Measurements from ENCODE around the gene GSDMA. TPM values are rescaled to one million over a fixed set of nuclear protein-coding genes. Genes with fewer than 3 reads are reported as not detected.

GSDMA gene
- not detected in 2 replicates for total RNA-seq (2014; rRNA removed; shearing (Covaris generic))

- DNase-seq (ENCODE audit: low spot score): no peak
- in situ Hi-C loops (cut with HindIII; ENCODE audit: low sequenced_read_pairs): no loop called here
These were observed at the start of gene GSDMA for GRCh38 chr17:39962642-39963220. Gene GSDMA, plus strand, starts transcription at chr17:39963004. Its CDS starts 2,684 bp downstream, at chr17:39965688.

- no peak for DNase-seq (ENCODE audit: low spot score)
- in situ Hi-C loops (cut with HindIII; ENCODE audit: low sequenced_read_pairs): no loop called here
These were observed 48.8 kb upstream of the GSDMA start for GRCh38 chr17:39913989-39914388.

GRCh38 chr17:39915559-39915958, 47.2 kb upstream of the GSDMA start:
- in situ Hi-C loops (cut with HindIII; ENCODE audit: low sequenced_read_pairs): no loop called here
- no peak for DNase-seq (ENCODE audit: low spot score)

GRCh38 chr17:39916918-39917317, 45.9 kb upstream of the GSDMA start:
- in situ Hi-C loops (cut with HindIII; ENCODE audit: low sequenced_read_pairs): no loop called here

GRCh38 chr17:39919087-39919683, 43.6 kb upstream of the GSDMA start:
- in situ Hi-C loops (cut with HindIII; ENCODE audit: low sequenced_read_pairs): no loop called here
- DNase-seq (ENCODE audit: low spot score): no peak

More at GRCh38 chr17:39916918-39917317, 45.9 kb upstream of the GSDMA start:
- no peak for DNase-seq (ENCODE audit: low spot score)

- in situ Hi-C loops (cut with HindIII; ENCODE audit: low sequenced_read_pairs): no loop called here
- no peak for DNase-seq (ENCODE audit: low spot score)
These were observed 42.3 kb upstream of the GSDMA start for GRCh38 chr17:39920218-39921210.

GRCh38 chr17:39921323-39921722, 41.5 kb upstream of the GSDMA start:
- DNase-seq (ENCODE audit: low spot score): no peak
- in situ Hi-C loops (cut with HindIII; ENCODE audit: low sequenced_read_pairs): no loop called here

GRCh38 chr17:39922006-39922405, 40.8 kb upstream of the GSDMA start:
- in situ Hi-C loops (cut with HindIII; ENCODE audit: low sequenced_read_pairs): no loop called here
- DNase-seq (ENCODE audit: low spot score): no peak

- no peak for DNase-seq (ENCODE audit: low spot score)
- in situ Hi-C loops (cut with HindIII; ENCODE audit: low sequenced_read_pairs): no loop called here
These were observed 39.6 kb upstream of the GSDMA start for GRCh38 chr17:39923230-39923629.

- no peak for DNase-seq (ENCODE audit: low spot score)
- in situ Hi-C loops (cut with HindIII; ENCODE audit: low sequenced_read_pairs): no loop called here
These were observed 38.7 kb upstream of the GSDMA start for GRCh38 chr17:39923836-39924690.

- in situ Hi-C loops (cut with HindIII; ENCODE audit: low sequenced_read_pairs): no loop called here
- no peak for DNase-seq (ENCODE audit: low spot score)
These were observed 38.1 kb upstream of the GSDMA start for GRCh38 chr17:39924691-39925055.

- in situ Hi-C loops (cut with HindIII; ENCODE audit: low sequenced_read_pairs): no loop called here
- no peak for DNase-seq (ENCODE audit: low spot score)
These were observed 37.3 kb upstream of the GSDMA start for GRCh38 chr17:39925282-39926134.

GRCh38 chr17:39926135-39926587, 36.6 kb upstream of the GSDMA start:
- DNase-seq (ENCODE audit: low spot score): no peak
- in situ Hi-C loops (cut with HindIII; ENCODE audit: low sequenced_read_pairs): no loop called here

- in situ Hi-C loops (cut with HindIII; ENCODE audit: low sequenced_read_pairs): no loop called here
- peak; percentile 11 for DNase-seq (ENCODE audit: low spot score)
These were observed 36.2 kb upstream of the GSDMA start for GRCh38 chr17:39926588-39927100.

- in situ Hi-C loops (cut with HindIII; ENCODE audit: low sequenced_read_pairs): no loop called here
- peak; percentile 89 for DNase-seq (ENCODE audit: low spot score)
These were observed 35.5 kb upstream of the GSDMA start, which contains the start of the genes LRRC3C and ORMDL3 for GRCh38 chr17:39927101-39927928. Gene LRRC3C, plus strand, starts transcription at chr17:39927732. Its CDS starts 13,792 bp downstream, at chr17:39941524. Gene ORMDL3, minus strand, starts transcription at chr17:39927601. Its CDS starts 3,398 bp downstream, at chr17:39924203.

- no peak for DNase-seq (ENCODE audit: low spot score)
- in situ Hi-C loops (cut with HindIII; ENCODE audit: low sequenced_read_pairs): no loop called here
These were observed 34.6 kb upstream of the GSDMA start for GRCh38 chr17:39927929-39928857.
